Astrocyte (in vitro differentiated cells and primary cell): Measurements from ENCODE around the gene CLVS2.

ENCODE experiments used
- EZH2 ChIP-seq: IDR thresholded peaks from 2 replicates; pipeline ENCODE4 v1.6.1; 2012; ENCODE audit warnings: mild to moderate bottlenecking, low read length, inconsistent platforms; ENCODE audit not compliant: insufficient read depth
- TF ChIP-seq, protein P1 (sequence below): IDR thresholded peaks from 2 replicates; pipeline ENCODE4 v1.5.1; 2011; ENCODE audit warnings: low read depth, mild to moderate bottlenecking, inconsistent platforms, low read length, moderate library complexity; ENCODE audit not compliant: insufficient read depth

- TF ChIP-seq, protein P1, sequence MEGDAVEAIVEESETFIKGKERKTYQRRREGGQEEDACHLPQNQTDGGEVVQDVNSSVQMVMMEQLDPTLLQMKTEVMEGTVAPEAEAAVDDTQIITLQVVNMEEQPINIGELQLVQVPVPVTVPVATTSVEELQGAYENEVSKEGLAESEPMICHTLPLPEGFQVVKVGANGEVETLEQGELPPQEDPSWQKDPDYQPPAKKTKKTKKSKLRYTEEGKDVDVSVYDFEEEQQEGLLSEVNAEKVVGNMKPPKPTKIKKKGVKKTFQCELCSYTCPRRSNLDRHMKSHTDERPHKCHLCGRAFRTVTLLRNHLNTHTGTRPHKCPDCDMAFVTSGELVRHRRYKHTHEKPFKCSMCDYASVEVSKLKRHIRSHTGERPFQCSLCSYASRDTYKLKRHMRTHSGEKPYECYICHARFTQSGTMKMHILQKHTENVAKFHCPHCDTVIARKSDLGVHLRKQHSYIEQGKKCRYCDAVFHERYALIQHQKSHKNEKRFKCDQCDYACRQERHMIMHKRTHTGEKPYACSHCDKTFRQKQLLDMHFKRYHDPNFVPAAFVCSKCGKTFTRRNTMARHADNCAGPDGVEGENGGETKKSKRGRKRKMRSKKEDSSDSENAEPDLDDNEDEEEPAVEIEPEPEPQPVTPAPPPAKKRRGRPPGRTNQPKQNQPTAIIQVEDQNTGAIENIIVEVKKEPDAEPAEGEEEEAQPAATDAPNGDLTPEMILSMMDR = no peak
- no peak for TF ChIP-seq EZH2
These were observed 98.8 kb downstream of the CLVS2 start for GRCh38 chr6:123094795-123095194.
